Frontal cortex (tissue), 4 donors: ENCODE results near the gene LRTM2. TPM values are rescaled to one million over a fixed set of nuclear protein-coding genes. Genes with fewer than 3 reads are reported as not detected.

Source experiments
- DNase-seq, 2 donors: peaks; one replicate each; pipeline ENCODE4 v3.0.0; 2012; ENCODE audit warnings: low spot score in 2 of 2
- FAIRE-seq: peaks from 2 replicates; lab custom pipeline; 2012; peaks lifted over from hg19 to GRCh38; lab: Jason Lieb, UNC
- total RNA-seq: library from RNA; depleted of rRNA; stranded (reverse); fragments of >200 nt; gene quantifications from one replicate; pipeline ENCODE4 v1.2.3, GENCODE V29; 2014
- donor health status: control.
- donor health status: control.
- donor health status: control.

Gene LRTM2
- 1.6 TPM for total RNA-seq

- DNase-seq, result no peak
- no peak for FAIRE-seq
These were observed at the start of gene LRTM2 for GRCh38 chr12:1820191-1820895. LRTM2 (plus strand) TSS chr12:1820565; CDS start chr12:1828149, 7,584 bp downstream.

GRCh38 chr12:1773937-1774655, 46.3 kb upstream of the LRTM2 start:
- no peak for FAIRE-seq
- no peak for DNase-seq

- FAIRE-seq, result no peak
- no peak for DNase-seq
These were observed 44.0 kb upstream of the LRTM2 start for GRCh38 chr12:1776170-1776921.

- DNase-seq (no peak), FAIRE-seq (no peak)
These were observed 42.6 kb upstream of the LRTM2 start for GRCh38 chr12:1777798-1778197.

- DNase-seq (no peak), FAIRE-seq (no peak)
These were observed 41.5 kb upstream of the LRTM2 start for GRCh38 chr12:1778911-1779310.

GRCh38 chr12:1779783-1780182, 40.6 kb upstream of the LRTM2 start:
- DNase-seq (no peak), FAIRE-seq (no peak)

GRCh38 chr12:1781772-1782171, 38.6 kb upstream of the LRTM2 start:
- FAIRE-seq, result no peak

GRCh38 chr12:1782215-1782614, 38.1 kb upstream of the LRTM2 start:
- DNase-seq (no peak), FAIRE-seq (no peak)

More at GRCh38 chr12:1781772-1782171, 38.6 kb upstream of the LRTM2 start:
- DNase-seq, result no peak

- no peak for DNase-seq
- no peak for FAIRE-seq
These were observed 32.7 kb upstream of the LRTM2 start for GRCh38 chr12:1787714-1788113.

GRCh38 chr12:1790444-1790843, 29.9 kb upstream of the LRTM2 start:
- FAIRE-seq (no peak), DNase-seq (no peak)

GRCh38 chr12:1791104-1791841, 29.1 kb upstream of the LRTM2 start:
- DNase-seq (peak in 1 of 2 donors; percentile 67), FAIRE-seq (peak; percentile 94)

- DNase-seq, result no peak
- FAIRE-seq, result no peak
These were observed 28.0 kb upstream of the LRTM2 start for GRCh38 chr12:1792406-1792805.

- DNase-seq, result no peak
- FAIRE-seq, result no peak
These were observed 26.7 kb upstream of the LRTM2 start for GRCh38 chr12:1793426-1794210.

- no peak for FAIRE-seq
- DNase-seq, result no peak
These were observed 25.8 kb upstream of the LRTM2 start for GRCh38 chr12:1794440-1795090.

- DNase-seq (no peak), FAIRE-seq (no peak)
These were observed 25.1 kb upstream of the LRTM2 start for GRCh38 chr12:1795221-1795784.

- no peak for FAIRE-seq
- peak; percentile 92 to 94 for DNase-seq
These were observed 24.4 kb upstream of the LRTM2 start for GRCh38 chr12:1795785-1796514.

GRCh38 chr12:1796515-1797010, 23.8 kb upstream of the LRTM2 start:
- FAIRE-seq, result no peak
- DNase-seq, result no peak
